Astrocyte (in vitro differentiated cells and primary cell): ENCODE measurements around the gene FAM124B.

Experiments used
- EZH2 ChIP-seq: IDR thresholded peaks from 2 replicates; pipeline ENCODE4 v1.6.1; 2012; ENCODE audit warnings: mild to moderate bottlenecking, low read length, inconsistent platforms; ENCODE audit not compliant: insufficient read depth
- TF ChIP-seq, protein P1 (sequence below): IDR thresholded peaks from 2 replicates; pipeline ENCODE4 v1.5.1; 2011; ENCODE audit warnings: low read depth, mild to moderate bottlenecking, inconsistent platforms, low read length, moderate library complexity; ENCODE audit not compliant: insufficient read depth

DNA sequence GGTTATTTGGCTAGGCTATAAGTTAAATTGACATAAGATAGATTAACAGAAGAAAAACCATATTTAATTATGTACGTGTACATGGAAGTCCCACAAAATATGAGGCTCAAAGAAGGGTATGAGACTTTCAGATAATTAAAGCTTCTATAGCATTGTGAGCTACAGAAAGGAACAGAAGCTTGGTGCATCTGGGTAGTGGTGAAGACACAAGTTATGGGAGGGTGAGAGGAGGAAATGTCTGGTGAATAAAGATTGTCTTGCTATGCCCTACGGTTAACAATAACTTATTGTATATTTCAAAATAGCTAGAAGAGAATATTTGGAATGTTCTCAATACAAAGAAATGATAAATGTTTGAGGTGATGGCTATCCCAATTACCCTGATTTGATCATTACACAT is 6.8 kb upstream of the FAM124B start:
- TF ChIP-seq, protein P1, sequence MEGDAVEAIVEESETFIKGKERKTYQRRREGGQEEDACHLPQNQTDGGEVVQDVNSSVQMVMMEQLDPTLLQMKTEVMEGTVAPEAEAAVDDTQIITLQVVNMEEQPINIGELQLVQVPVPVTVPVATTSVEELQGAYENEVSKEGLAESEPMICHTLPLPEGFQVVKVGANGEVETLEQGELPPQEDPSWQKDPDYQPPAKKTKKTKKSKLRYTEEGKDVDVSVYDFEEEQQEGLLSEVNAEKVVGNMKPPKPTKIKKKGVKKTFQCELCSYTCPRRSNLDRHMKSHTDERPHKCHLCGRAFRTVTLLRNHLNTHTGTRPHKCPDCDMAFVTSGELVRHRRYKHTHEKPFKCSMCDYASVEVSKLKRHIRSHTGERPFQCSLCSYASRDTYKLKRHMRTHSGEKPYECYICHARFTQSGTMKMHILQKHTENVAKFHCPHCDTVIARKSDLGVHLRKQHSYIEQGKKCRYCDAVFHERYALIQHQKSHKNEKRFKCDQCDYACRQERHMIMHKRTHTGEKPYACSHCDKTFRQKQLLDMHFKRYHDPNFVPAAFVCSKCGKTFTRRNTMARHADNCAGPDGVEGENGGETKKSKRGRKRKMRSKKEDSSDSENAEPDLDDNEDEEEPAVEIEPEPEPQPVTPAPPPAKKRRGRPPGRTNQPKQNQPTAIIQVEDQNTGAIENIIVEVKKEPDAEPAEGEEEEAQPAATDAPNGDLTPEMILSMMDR, result no peak
- no peak for TF ChIP-seq EZH2
